Activated naive CD8-positive, alpha-beta T cell treated with anti-CD3 and anti-CD28 coated beads, Interleukin-2, amount 50 U/mL, for 24 hours (primary cell): ENCODE data around the gene YTHDC2.

ENCODE experiments used
- ATAC-seq: fragments of 150-1000 bp; cut with Tn5 transposase; one replicate; pipeline ENCODE4 v1.10.0; 2021
- DNase-seq: peaks from one replicate; pipeline ENCODE4 v3.0.0; 2021
- H3K27ac Mint-ChIP-seq: one replicate; pipeline ENCODE4 v1.8.0; 2021; ENCODE audit warnings: mild to moderate bottlenecking, mixed read lengths
- H3K27me3 Mint-ChIP-seq: one replicate; pipeline ENCODE4 v1.8.0; 2021; ENCODE audit warnings: mixed read lengths
- H3K36me3 Mint-ChIP-seq: one replicate; pipeline ENCODE4 v1.8.0; 2021; ENCODE audit warnings: low read depth, mixed read lengths
- H3K4me1 Mint-ChIP-seq: one replicate; pipeline ENCODE4 v1.8.0; 2021; ENCODE audit warnings: mixed read lengths
- H3K4me3 Mint-ChIP-seq: one replicate; pipeline ENCODE4 v1.8.0; 2021; ENCODE audit warnings: mild to moderate bottlenecking, moderate library complexity, mixed read lengths
- H3K9me3 Mint-ChIP-seq: one replicate; pipeline ENCODE4 v1.8.0; 2021; ENCODE audit warnings: mixed read lengths

The YTHDC2 gene

GRCh38 chr5:113546703-113547183 is 33.2 kb downstream of the YTHDC2 start:
- Mint-ChIP-seq H3K36me3 (peaks cover 53% of the 10 kb centered on the region), H3K27ac (no peak overlapping the region), H3K4me1 (peaks cover 12% of the 10 kb centered on the region), H3K27me3 (no peaks in the 10 kb centered on the region), H3K9me3 (no peaks in the 10 kb centered on the region), H3K4me3 (no peak overlapping the region)
- DNase-seq: no peak
- no peak for ATAC-seq

- Mint-ChIP-seq H3K9me3 (no peaks in the 10 kb centered on the region), H3K36me3 (peaks cover 52% of the 10 kb centered on the region), H3K4me1 (peaks cover 9% of the 10 kb centered on the region), H3K27ac (no peak overlapping the region), H3K27me3 (no peaks in the 10 kb centered on the region), H3K4me3 (no peak overlapping the region)
- ATAC-seq (no peak), DNase-seq (no peak)
These were observed 34.9 kb downstream of the YTHDC2 start for GRCh38 chr5:113548396-113548795.

- ATAC-seq: no peak
- Mint-ChIP-seq H3K27me3 (no peaks in the 10 kb centered on the region), H3K27ac (no peak overlapping the region), H3K4me1 (no peaks in the 10 kb centered on the region), H3K36me3 (peaks cover 35% of the 10 kb centered on the region), H3K4me3 (no peak overlapping the region), H3K9me3 (no peaks in the 10 kb centered on the region)
- DNase-seq: no peak
These were observed 38.6 kb downstream of the YTHDC2 start for GRCh38 chr5:113552137-113552536.

- Mint-ChIP-seq H3K4me1 (no peaks in the 10 kb centered on the region), H3K27ac (no peak overlapping the region), H3K4me3 (no peak overlapping the region), H3K9me3 (no peaks in the 10 kb centered on the region), H3K36me3 (peaks cover 35% of the 10 kb centered on the region), H3K27me3 (no peaks in the 10 kb centered on the region)
- DNase-seq (no peak), ATAC-seq (no peak)
These were observed 39.1 kb downstream of the YTHDC2 start for GRCh38 chr5:113552620-113553019.

GRCh38 chr5:113562828-113563400 is 49.4 kb downstream of the YTHDC2 start:
- DNase-seq (no peak), ATAC-seq (no peak)
- Mint-ChIP-seq H3K4me3 (no peak overlapping the region), H3K36me3 (peaks cover 42% of the 10 kb centered on the region), H3K27me3 (no peaks in the 10 kb centered on the region), H3K27ac (no peak overlapping the region), H3K9me3 (no peaks in the 10 kb centered on the region), H3K4me1 (no peaks in the 10 kb centered on the region)

GRCh38 chr5:113569396-113569795 is 55.9 kb downstream of the YTHDC2 start:
- ATAC-seq: no peak
- H3K9me3 Mint-ChIP-seq: peaks cover 14% of the 10 kb centered on the region
- no peak overlapping the region for H3K27ac Mint-ChIP-seq
- peaks cover 4% of the 10 kb centered on the region for H3K4me1 Mint-ChIP-seq
- H3K36me3 Mint-ChIP-seq: peaks cover 74% of the 10 kb centered on the region
- no peaks in the 10 kb centered on the region for H3K27me3 Mint-ChIP-seq
- no peak overlapping the region for H3K4me3 Mint-ChIP-seq
- no peak for DNase-seq

GRCh38 chr5:113572716-113573115 is 59.2 kb downstream of the YTHDC2 start:
- Mint-ChIP-seq H3K27ac (no peak overlapping the region), H3K4me3 (no peak overlapping the region), H3K27me3 (no peaks in the 10 kb centered on the region), H3K36me3 (peaks cover 63% of the 10 kb centered on the region), H3K4me1 (peaks cover 11% of the 10 kb centered on the region), H3K9me3 (peaks cover 14% of the 10 kb centered on the region)
- DNase-seq (no peak), ATAC-seq (no peak)

- no peak overlapping the region for H3K4me3 Mint-ChIP-seq
- H3K9me3 Mint-ChIP-seq: peaks cover 14% of the 10 kb centered on the region
- no peak overlapping the region for H3K27ac Mint-ChIP-seq
- ATAC-seq: no peak
- peaks cover 53% of the 10 kb centered on the region for H3K36me3 Mint-ChIP-seq
- peaks cover 11% of the 10 kb centered on the region for H3K4me1 Mint-ChIP-seq
- DNase-seq: no peak
- H3K27me3 Mint-ChIP-seq: no peaks in the 10 kb centered on the region
These were observed 60.9 kb downstream of the YTHDC2 start for GRCh38 chr5:113574417-113574816.

- no peak overlapping the region for H3K4me3 Mint-ChIP-seq
- peaks cover 11% of the 10 kb centered on the region for H3K4me1 Mint-ChIP-seq
- peaks cover 14% of the 10 kb centered on the region for H3K9me3 Mint-ChIP-seq
- H3K27ac Mint-ChIP-seq: no peak overlapping the region
- DNase-seq (no peak), ATAC-seq (no peak)
- no peaks in the 10 kb centered on the region for H3K27me3 Mint-ChIP-seq
- peaks cover 51% of the 10 kb centered on the region for H3K36me3 Mint-ChIP-seq
These were observed 61.6 kb downstream of the YTHDC2 start for GRCh38 chr5:113575074-113575473.

GRCh38 chr5:113578091-113578490 is 64.6 kb downstream of the YTHDC2 start:
- Mint-ChIP-seq H3K4me1 (peaks cover 9% of the 10 kb centered on the region), H3K4me3 (no peak overlapping the region), H3K27me3 (no peaks in the 10 kb centered on the region), H3K36me3 (peaks cover 31% of the 10 kb centered on the region), H3K9me3 (peaks cover 5% of the 10 kb centered on the region), H3K27ac (no peak overlapping the region)
- DNase-seq: no peak
- no peak for ATAC-seq

- Mint-ChIP-seq H3K4me3 (no peak overlapping the region), H3K27ac (no peak overlapping the region), H3K36me3 (peaks cover 24% of the 10 kb centered on the region), H3K9me3 (no peaks in the 10 kb centered on the region), H3K27me3 (no peaks in the 10 kb centered on the region), H3K4me1 (no peaks in the 10 kb centered on the region)
- ATAC-seq: no peak
- no peak for DNase-seq
These were observed 67.9 kb downstream of the YTHDC2 start for GRCh38 chr5:113581388-113581787.

- no peaks in the 10 kb centered on the region for H3K27me3 Mint-ChIP-seq
These were observed 84.7 kb downstream of the YTHDC2 start for GRCh38 chr5:113598150-113598549.

GRCh38 chr5:113598926-113599325 is 85.4 kb downstream of the YTHDC2 start:
- Mint-ChIP-seq H3K36me3 (peaks cover 5% of the 10 kb centered on the region), H3K4me3 (no peak overlapping the region), H3K4me1 (no peaks in the 10 kb centered on the region), H3K9me3 (no peaks in the 10 kb centered on the region), H3K27ac (no peak overlapping the region), H3K27me3 (no peaks in the 10 kb centered on the region)
- ATAC-seq: no peak
- DNase-seq: no peak

More at GRCh38 chr5:113598150-113598549, 84.7 kb downstream of the YTHDC2 start:
- Mint-ChIP-seq H3K27ac (no peak overlapping the region), H3K4me1 (no peaks in the 10 kb centered on the region), H3K36me3 (peaks cover 8% of the 10 kb centered on the region), H3K4me3 (no peak overlapping the region), H3K9me3 (no peaks in the 10 kb centered on the region)
- no peak for DNase-seq
- ATAC-seq: no peak

- no peaks in the 10 kb centered on the region for H3K9me3 Mint-ChIP-seq
- no peaks in the 10 kb centered on the region for H3K36me3 Mint-ChIP-seq
- no peak overlapping the region for H3K27ac Mint-ChIP-seq
- ATAC-seq (no peak), DNase-seq (no peak)
- H3K4me1 Mint-ChIP-seq: no peaks in the 10 kb centered on the region
- H3K27me3 Mint-ChIP-seq: peaks cover 4% of the 10 kb centered on the region
- no peak overlapping the region for H3K4me3 Mint-ChIP-seq
These were observed 86.9 kb downstream of the YTHDC2 start for GRCh38 chr5:113600255-113600905.

GRCh38 chr5:113601423-113601822 is 87.9 kb downstream of the YTHDC2 start:
- H3K4me1 Mint-ChIP-seq: no peaks in the 10 kb centered on the region
- H3K36me3 Mint-ChIP-seq: no peaks in the 10 kb centered on the region
- H3K27ac Mint-ChIP-seq: no peak overlapping the region
- H3K4me3 Mint-ChIP-seq: no peak overlapping the region
- no peak for ATAC-seq
- peaks cover 4% of the 10 kb centered on the region for H3K27me3 Mint-ChIP-seq
- DNase-seq: no peak
- H3K9me3 Mint-ChIP-seq: no peaks in the 10 kb centered on the region
